HepG2 (cell line): ENCODE results near the gene GNAT3. TPM values are rescaled to one million over a fixed set of nuclear protein-coding genes. Genes with fewer than 3 reads are reported as not detected.

Experiments used
- ATAC-seq: fragments of 200-7000 bp; cut with Tn5 transposase; 3 replicates; pipeline ENCODE4 v1.9.1; 2020; ENCODE audit warnings: mild to moderate bottlenecking, moderate library complexity
- BruUV-seq: library from RNA; stranded (reverse); fragments of 400-500 nt; replicated peaks from 2 replicates; lab custom pipeline; 2021; lab: Mats Ljungman, UMichigan
- CTCF ChIA-PET: fragments of 300-600 bp; formaldehyde crosslinking; extraction: SDS; loops from one replicate; lab custom pipeline; 2021; ENCODE audit warnings: low total read pairs, inconsistent platforms, low intra/inter-chr PET ratio; lab: Yijun Ruan, JAX
- POLR2A ChIA-PET: fragments of 350-600 bp; sonication (Branson Sonifier 250); formaldehyde crosslinking; loops from one replicate; lab custom pipeline; 2020; ENCODE audit warnings: antibody characterized with exemption, inconsistent platforms; lab: Yijun Ruan, JAX
- DNase-seq: peaks from one replicate; pipeline ENCODE4 v3.0.0-alpha.2; 2015; ENCODE audit warnings: low spot score
- FAIRE-seq: peaks from 3 replicates; lab custom pipeline; 2011; peaks lifted over from hg19 to GRCh38; lab: Jason Lieb, UNC
- H2AFZ ChIP-seq: one replicate; pipeline ENCODE4 v1.6.1; 2011; ENCODE audit warnings: low read length, inconsistent platforms
- H3K27ac ChIP-seq: fragments of 300-600 bp; 3 replicates; pipeline ENCODE4 v1.8.0; 2011; ENCODE audit warnings: mixed run types, mild to moderate bottlenecking, mixed read lengths, low read length, inconsistent platforms; ENCODE audit not compliant: insufficient read depth; ENCODE audit errors: extremely low read length
- H3K27me3 ChIP-seq, 2 experiments: fragments of 200-600 bp in 1 of 2; 2 replicates in 1 of 2; 3 replicates in 1 of 2; pipeline versions ENCODE4 v1.6.0 to v1.8.0; 2011; ENCODE audit warnings: low read length in 2 of 2, mild to moderate bottlenecking in 2 of 2, moderate library complexity in 2 of 2, inconsistent platforms in 1 of 2; ENCODE audit not compliant: insufficient read depth in 2 of 2, control insufficient read depth in 1 of 2
- H3K36me3 ChIP-seq, 2 experiments: fragments of 200-600 bp in 1 of 2; replicated peaks in 1 of 2; 2 replicates in 1 of 2; 3 replicates in 1 of 2; pipeline versions ENCODE4 v1.5.1 to v1.8.0; 2011; ENCODE audit warnings: low read length in 2 of 2, inconsistent platforms in 1 of 2; ENCODE audit not compliant: insufficient read depth in 2 of 2, control insufficient read depth in 1 of 2
- H3K4me1 ChIP-seq: 2 replicates; pipeline ENCODE4 v1.5.1; 2012; ENCODE audit warnings: low read length, inconsistent platforms; ENCODE audit not compliant: insufficient read depth
- H3K4me2 ChIP-seq: 2 replicates; pipeline ENCODE4 v1.6.0; 2011; ENCODE audit warnings: low read depth, low read length, inconsistent platforms
- H3K4me3 ChIP-seq, 3 experiments: fragments of 200-600 bp in 1 of 3; sonication (generic), shearing (Covaris generic) in 1 of 3; replicated peaks in 1 of 3; 2 replicates each; pipeline ENCODE4 v1.5.1; 2011 to 2016; ENCODE audit warnings: low read length in 3 of 3, inconsistent platforms in 2 of 3, low read depth in 2 of 3, mild to moderate bottlenecking in 2 of 3, control low read depth in 1 of 3, mixed read lengths in 1 of 3; ENCODE audit not compliant: insufficient read depth in 1 of 3
- H3K79me2 ChIP-seq: one replicate; pipeline ENCODE4 v1.6.1; 2011; ENCODE audit warnings: low read length, inconsistent platforms; ENCODE audit not compliant: insufficient read depth
- H3K9ac ChIP-seq: 2 replicates; pipeline ENCODE4 v1.6.0; 2011; ENCODE audit warnings: mild to moderate bottlenecking, low read depth, low read length, inconsistent platforms; ENCODE audit not compliant: insufficient read depth
- H3K9me3 ChIP-seq: 2 replicates; pipeline ENCODE4 v1.5.1; 2012; ENCODE audit warnings: mild to moderate bottlenecking, low read length
- H4K20me1 ChIP-seq: 2 replicates; pipeline ENCODE4 v1.6.0; 2011; ENCODE audit warnings: inconsistent platforms, mild to moderate bottlenecking, low read length, moderate library complexity; ENCODE audit not compliant: insufficient read depth
- BORCS8-MEF2B ChIP-seq: sonication (generic); formaldehyde crosslinking; IDR thresholded peaks from 2 replicates; pipeline ENCODE4 v1.8.0; 2022; ENCODE audit warnings: mild to moderate bottlenecking, missing genetic modification reagents
- CEBPB ChIP-seq: IDR thresholded peaks from 2 replicates; pipeline ENCODE4 v1.6.1; 2011; ENCODE audit warnings: low read depth, low read length, improper control_type of control experiment, borderline replicate concordance
- HHEX ChIP-seq: IDR thresholded peaks from 2 replicates; pipeline ENCODE4 v1.6.1; 2016; ENCODE audit warnings: control low read depth
- MAX ChIP-seq: IDR thresholded peaks from 2 replicates; pipeline ENCODE4 v1.6.1; 2012; ENCODE audit warnings: inconsistent platforms
- NFIB ChIP-seq: sonication (generic); formaldehyde crosslinking; IDR thresholded peaks from 2 replicates; pipeline ENCODE4 v1.9.0; 2021; ENCODE audit warnings: missing genetic modification reagents, mild to moderate bottlenecking, borderline replicate concordance
- SCMH1 ChIP-seq: sonication (generic); formaldehyde crosslinking; IDR thresholded peaks from 2 replicates; pipeline ENCODE4 v1.9.0; 2021; ENCODE audit warnings: missing genetic modification reagents, mild to moderate bottlenecking, borderline replicate concordance
- TBX2 ChIP-seq: sonication (generic); formaldehyde crosslinking; IDR thresholded peaks from 2 replicates; pipeline ENCODE4 v1.5.0; 2020; ENCODE audit warnings: missing genetic modification reagents, mild to moderate bottlenecking, borderline replicate concordance
- ZNF501 ChIP-seq: sonication (generic); formaldehyde crosslinking; IDR thresholded peaks from 2 replicates; pipeline ENCODE4 v1.5.1; 2020; ENCODE audit warnings: mild to moderate bottlenecking, moderate library complexity, missing genetic modification reagents
- ZNF616 ChIP-seq: sonication (generic); formaldehyde crosslinking; IDR thresholded peaks from 2 replicates; pipeline ENCODE4 v1.5.0; 2020; ENCODE audit warnings: low read depth, mild to moderate bottlenecking, missing genetic modification reagents
- ZNF75D ChIP-seq: sonication (generic); formaldehyde crosslinking; IDR thresholded peaks from 2 replicates; pipeline ENCODE4 v1.8.1; 2023; ENCODE audit warnings: missing genetic modification reagents, mild to moderate bottlenecking, borderline replicate concordance
- ZNF792 ChIP-seq: IDR thresholded peaks from 2 replicates; pipeline ENCODE4 v1.6.1; 2016
- WGBS: methylation state at CpG from one replicate; pipeline ENCODE4 v1.1.6; 2017; ENCODE audit warnings: low lambda C conversion rate; 5-methylcytosine and 5-hydroxymethylcytosine counted together
- in situ Hi-C: cut with HindIII; loops from 2 replicates; pipeline ENCODE4 v1.10.0; 2017; ENCODE audit warnings: low pct_unique_long_range_greater_than_20kb; ENCODE audit not compliant: extremely low pct_ligation_motif_present
- intact Hi-C: fragments of 100-400 bp; cut with micrococcal nuclease; formaldehyde crosslinking; loops from one replicate; pipeline ENCODE4 v1.10.0; 2022; ENCODE audit not compliant: unreplicated experiment
- polyA plus RNA-seq, 8 experiments: library from polyadenylated mRNA; depleted of rRNA in 3 of 8; stranded (reverse) in 7 of 8; unstranded in 1 of 8; fragments of >200 nt; fragmentation: Illumina TruSeq in 4 of 8; extraction: Trizol in 4 of 8; gene quantifications; 2 replicates each; pipeline versions ENCODE4 v1.2.1 to v1.2.3, GENCODE V29; 2011 to 2016; ENCODE audit warnings: low read depth in 4 of 8, missing spikeins in 1 of 8, mixed read lengths in 1 of 8; ENCODE audit not compliant: insufficient read depth in 1 of 8
- total RNA-seq, 5 experiments: library from RNA; depleted of rRNA; stranded (reverse); fragments of >200 nt; fragmentation: Illumina TruSeq; extraction: Trizol; gene quantifications; 2 replicates each; pipeline ENCODE4 v1.2.3, GENCODE V29; 2016; ENCODE audit warnings: low read depth in 1 of 5
- TF ChIP-seq, protein P1 (sequence below): sonication (generic); formaldehyde crosslinking; IDR thresholded peaks from 2 replicates; pipeline ENCODE4 v1.4.0; 2020; ENCODE audit warnings: missing genetic modification reagents, borderline replicate concordance
- TF ChIP-seq, protein P2 (sequence below), 2 experiments: sonication (generic) in 1 of 2; formaldehyde crosslinking in 1 of 2; IDR thresholded peaks; 2 replicates each; pipeline versions ENCODE4 v1.4.0 to v1.6.1; 2018 to 2020; ENCODE audit warnings: missing genetic modification reagents in 2 of 2, borderline replicate concordance in 1 of 2, low read depth in 1 of 2, mild to moderate bottlenecking in 1 of 2, missing biosample characterization in 1 of 2

GNAT3 gene
- total and polyA plus RNA-seq, 2 of the 13 experiments (the other 11 are each of a cell fraction or from before 2014, with no cell fraction given): not detected

GRCh38 chr7:80558116-80558515 is 46.3 kb upstream of the GNAT3 start (continued):
- TF ChIP-seq, protein P1, sequence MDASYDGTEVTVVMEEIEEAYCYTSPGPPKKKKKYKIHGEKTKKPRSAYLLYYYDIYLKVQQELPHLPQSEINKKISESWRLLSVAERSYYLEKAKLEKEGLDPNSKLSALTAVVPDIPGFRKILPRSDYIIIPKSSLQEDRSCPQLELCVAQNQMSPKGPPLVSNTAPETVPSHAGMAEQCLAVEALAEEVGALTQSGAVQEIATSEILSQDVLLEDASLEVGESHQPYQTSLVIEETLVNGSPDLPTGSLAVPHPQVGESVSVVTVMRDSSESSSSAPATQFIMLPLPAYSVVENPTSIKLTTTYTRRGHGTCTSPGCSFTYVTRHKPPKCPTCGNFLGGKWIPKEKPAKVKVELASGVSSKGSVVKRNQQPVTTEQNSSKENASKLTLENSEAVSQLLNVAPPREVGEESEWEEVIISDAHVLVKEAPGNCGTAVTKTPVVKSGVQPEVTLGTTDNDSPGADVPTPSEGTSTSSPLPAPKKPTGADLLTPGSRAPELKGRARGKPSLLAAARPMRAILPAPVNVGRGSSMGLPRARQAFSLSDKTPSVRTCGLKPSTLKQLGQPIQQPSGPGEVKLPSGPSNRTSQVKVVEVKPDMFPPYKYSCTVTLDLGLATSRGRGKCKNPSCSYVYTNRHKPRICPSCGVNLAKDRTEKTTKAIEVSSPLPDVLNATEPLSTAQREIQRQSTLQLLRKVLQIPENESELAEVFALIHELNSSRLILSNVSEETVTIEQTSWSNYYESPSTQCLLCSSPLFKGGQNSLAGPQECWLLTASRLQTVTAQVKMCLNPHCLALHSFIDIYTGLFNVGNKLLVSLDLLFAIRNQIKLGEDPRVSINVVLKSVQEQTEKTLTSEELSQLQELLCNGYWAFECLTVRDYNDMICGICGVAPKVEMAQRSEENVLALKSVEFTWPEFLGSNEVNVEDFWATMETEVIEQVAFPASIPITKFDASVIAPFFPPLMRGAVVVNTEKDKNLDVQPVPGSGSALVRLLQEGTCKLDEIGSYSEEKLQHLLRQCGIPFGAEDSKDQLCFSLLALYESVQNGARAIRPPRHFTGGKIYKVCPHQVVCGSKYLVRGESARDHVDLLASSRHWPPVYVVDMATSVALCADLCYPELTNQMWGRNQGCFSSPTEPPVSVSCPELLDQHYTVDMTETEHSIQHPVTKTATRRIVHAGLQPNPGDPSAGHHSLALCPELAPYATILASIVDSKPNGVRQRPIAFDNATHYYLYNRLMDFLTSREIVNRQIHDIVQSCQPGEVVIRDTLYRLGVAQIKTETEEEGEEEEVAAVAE (CRISPR knock-in tag): no peak
- TF ChIP-seq ZNF75D (CRISPR knock-in tag): no peak
- TF ChIP-seq HHEX: no peak

GRCh38 chr7:80552031-80552694 is 40.3 kb upstream of the GNAT3 start:
- H3K4me3 ChIP-seq: no peak overlapping the region
- no peaks in the 10 kb centered on the region for H3K4me1 ChIP-seq
- H3K27me3 ChIP-seq: no peaks in the 10 kb centered on the region
- no peak overlapping the region for H2AFZ ChIP-seq
- no peaks in the 10 kb centered on the region for H3K79me2 ChIP-seq
- POLR2A ChIA-PET: no interaction called here
- no peaks in the 10 kb centered on the region for H3K36me3 ChIP-seq
- no peak for DNase-seq
- H3K9ac ChIP-seq: no peak overlapping the region
- intact Hi-C loops (no loop called here), in situ Hi-C loops (no loop called here)
- no peaks in the 10 kb centered on the region for H3K9me3 ChIP-seq
- no peak overlapping the region for H3K4me2 ChIP-seq
- CTCF ChIA-PET: no interaction called here
- 39% methylated on average over 1 of the region's 1 CpG for WGBS
- no peaks in the 10 kb centered on the region for H4K20me1 ChIP-seq
- FAIRE-seq: no peak
- H3K27ac ChIP-seq: no peak overlapping the region
- no peak for ATAC-seq
- BruUV-seq: no TSS peak
- TF ChIP-seq SCMH1 (CRISPR knock-in tag): no peak
- no peak for TF ChIP-seq CEBPB
- TF ChIP-seq MAX: no peak
- no peak for TF ChIP-seq TBX2 (CRISPR knock-in tag)
- no peak for TF ChIP-seq ZNF616 (CRISPR knock-in tag)
- no peak for TF ChIP-seq ZNF792 (CRISPR knock-in tag)
- no peak for TF ChIP-seq BORCS8-MEF2B (CRISPR knock-in tag)
- TF ChIP-seq ZNF501: no peak
- no peak for TF ChIP-seq NFIB (CRISPR knock-in tag)
- TF ChIP-seq, protein P2, sequence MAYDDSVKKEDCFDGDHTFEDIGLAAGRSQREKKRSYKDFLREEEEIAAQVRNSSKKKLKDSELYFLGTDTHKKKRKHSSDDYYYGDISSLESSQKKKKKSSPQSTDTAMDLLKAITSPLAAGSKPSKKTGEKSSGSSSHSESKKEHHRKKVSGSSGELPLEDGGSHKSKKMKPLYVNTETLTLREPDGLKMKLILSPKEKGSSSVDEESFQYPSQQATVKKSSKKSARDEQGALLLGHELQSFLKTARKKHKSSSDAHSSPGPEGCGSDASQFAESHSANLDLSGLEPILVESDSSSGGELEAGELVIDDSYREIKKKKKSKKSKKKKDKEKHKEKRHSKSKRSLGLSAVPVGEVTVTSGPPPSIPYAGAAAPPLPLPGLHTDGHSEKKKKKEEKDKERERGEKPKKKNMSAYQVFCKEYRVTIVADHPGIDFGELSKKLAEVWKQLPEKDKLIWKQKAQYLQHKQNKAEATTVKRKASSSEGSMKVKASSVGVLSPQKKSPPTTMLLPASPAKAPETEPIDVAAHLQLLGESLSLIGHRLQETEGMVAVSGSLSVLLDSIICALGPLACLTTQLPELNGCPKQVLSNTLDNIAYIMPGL (CRISPR knock-in tag; IDR thresholded peaks at IDR 0.05; ENCODE audit: borderline replicate concordance in 1 of 2, low read depth in 1 of 2): no peak
